T-cell (primary cell): Measurements from ENCODE around the gene KPRP. TPM values are rescaled to one million over a fixed set of nuclear protein-coding genes. Genes with fewer than 3 reads are reported as not detected.

Experiments
- ATAC-seq, 4 experiments: fragments of 200-7000 bp in 3 of 4; fragments of 150-1000 bp in 1 of 4; cut with Tn5 transposase; replicated peaks in 1 of 4; 1 replicate in 3 of 4; 2 replicates in 1 of 4; pipeline ENCODE4 v1.10.0; 2021; ENCODE audit warnings: moderate library complexity in 3 of 4, mild to moderate bottlenecking in 2 of 4, moderate number of reproducible peaks in 1 of 4
- CTCF ChIA-PET, 2 donors: fragments of 300-600 bp; sonication (Branson Sonifier 250); formaldehyde crosslinking; loops; one replicate each; lab custom pipeline; 2022; ENCODE audit warnings: antibody characterized with exemption in 2 of 2; lab: Charles Lee
- POLR2A ChIA-PET, 2 donors: fragments of 300-600 bp; sonication (Branson Sonifier 250); formaldehyde crosslinking; loops; one replicate each; lab custom pipeline; 2022; ENCODE audit warnings: antibody characterized with exemption in 2 of 2; lab: Charles Lee
- DNase-seq, 35 experiments: peaks; one replicate each; pipeline versions ENCODE4 v3.0.0 to v3.0.0-alpha.2; 2013 to 2023
- H3K27ac ChIP-seq: one replicate; pipeline ENCODE4 v1.5.1; 2013; ENCODE audit warnings: low read length
- H3K27me3 ChIP-seq, 2 experiments: replicated peaks in 1 of 2; 1 replicate in 1 of 2; 2 replicates in 1 of 2; pipeline versions ENCODE4 v1.6.1 to v1.7.0; 2013; ENCODE audit warnings: low read length in 1 of 2, mixed read lengths in 1 of 2; ENCODE audit not compliant: control insufficient read depth in 2 of 2, insufficient read depth in 2 of 2; ENCODE audit errors: extremely low read depth in 1 of 2
- H3K36me3 ChIP-seq, 2 donors: 1 replicate in 1 of 2; 2 replicates in 1 of 2; pipeline versions ENCODE4 v1.6.1 to v1.7.0; 2013; ENCODE audit warnings: low read length in 1 of 2; ENCODE audit not compliant: control insufficient read depth in 2 of 2, insufficient read depth in 1 of 2; ENCODE audit errors: extremely low read depth in 1 of 2
- H3K4me1 ChIP-seq, 2 experiments: 1 replicate in 1 of 2; 2 replicates in 1 of 2; pipeline versions ENCODE4 v1.6.1 to v1.7.0; 2013; ENCODE audit warnings: low read length in 2 of 2, mixed read lengths in 1 of 2; ENCODE audit not compliant: insufficient read depth in 2 of 2, control insufficient read depth in 1 of 2; ENCODE audit errors: extremely low read depth in 1 of 2
- H3K4me3 ChIP-seq, 2 donors: 1 replicate in 1 of 2; 2 replicates in 1 of 2; pipeline versions ENCODE4 v1.5.1 to v1.7.0; 2013; ENCODE audit warnings: mild to moderate bottlenecking in 2 of 2, low read length in 1 of 2, moderate library complexity in 1 of 2; ENCODE audit not compliant: control insufficient read depth in 1 of 2; ENCODE audit errors: extremely low read depth in 1 of 2
- H3K9me3 ChIP-seq: 2 replicates; pipeline ENCODE4 v1.7.0; 2013
- H3K27ac Mint-ChIP-seq, 2 donors: one replicate each; pipeline ENCODE4 v1.8.0; 2020 to 2021; ENCODE audit warnings: mild to moderate bottlenecking in 2 of 2, mixed read lengths in 2 of 2
- H3K27me3 Mint-ChIP-seq, 2 donors: one replicate each; pipeline ENCODE4 v1.8.0; 2021 to 2022; ENCODE audit warnings: mixed read lengths in 2 of 2
- H3K36me3 Mint-ChIP-seq: one replicate; pipeline ENCODE4 v1.8.0; 2021; ENCODE audit warnings: mixed read lengths
- H3K4me1 Mint-ChIP-seq, 3 donors: one replicate each; pipeline ENCODE4 v1.8.0; 2020 to 2022; ENCODE audit warnings: mixed read lengths in 3 of 3, mild to moderate bottlenecking in 1 of 3
- H3K4me3 Mint-ChIP-seq, 3 donors: one replicate each; pipeline ENCODE4 v1.8.0; 2020 to 2022; ENCODE audit warnings: mild to moderate bottlenecking in 3 of 3, mixed read lengths in 3 of 3, moderate library complexity in 3 of 3
- H3K9me3 Mint-ChIP-seq, 3 donors: one replicate each; pipeline ENCODE4 v1.8.0; 2020 to 2022; ENCODE audit warnings: mixed read lengths in 3 of 3
- whole genome bisulfite sequencing: methylation state at CpG from one replicate; pipeline ENCODE4 v1.1.5; 2013; ENCODE audit warnings: missing lambda C conversion rate; ENCODE audit not compliant: insufficient coverage; 5-methylcytosine and 5-hydroxymethylcytosine counted together
- total RNA-seq, 35 experiments: library from RNA in 6 of 35; stranded (reverse) in 6 of 35; fragments of 120-200 nt in 1 of 35; gene quantifications; one replicate each; pipeline versions ENCODE4 v1.2.1 to v1.2.4 and lab custom pipeline; 2013 to 2026

KPRP gene, protein sequence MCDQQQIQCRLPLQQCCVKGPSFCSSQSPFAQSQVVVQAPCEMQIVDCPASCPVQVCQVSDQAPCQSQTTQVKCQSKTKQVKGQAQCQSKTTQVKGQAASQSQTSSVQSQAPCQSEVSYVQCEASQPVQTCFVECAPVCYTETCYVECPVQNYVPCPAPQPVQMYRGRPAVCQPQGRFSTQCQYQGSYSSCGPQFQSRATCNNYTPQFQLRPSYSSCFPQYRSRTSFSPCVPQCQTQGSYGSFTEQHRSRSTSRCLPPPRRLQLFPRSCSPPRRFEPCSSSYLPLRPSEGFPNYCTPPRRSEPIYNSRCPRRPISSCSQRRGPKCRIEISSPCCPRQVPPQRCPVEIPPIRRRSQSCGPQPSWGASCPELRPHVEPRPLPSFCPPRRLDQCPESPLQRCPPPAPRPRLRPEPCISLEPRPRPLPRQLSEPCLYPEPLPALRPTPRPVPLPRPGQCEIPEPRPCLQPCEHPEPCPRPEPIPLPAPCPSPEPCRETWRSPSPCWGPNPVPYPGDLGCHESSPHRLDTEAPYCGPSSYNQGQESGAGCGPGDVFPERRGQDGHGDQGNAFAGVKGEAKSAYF
- total RNA-seq (not detected), total RNA-seq (lab: John Stamatoyannopoulos, UW) (0 to 0.06 (median 0) reads per million in 29 experiments)
- not detected for total RNA-seq (2013)

DNA sequence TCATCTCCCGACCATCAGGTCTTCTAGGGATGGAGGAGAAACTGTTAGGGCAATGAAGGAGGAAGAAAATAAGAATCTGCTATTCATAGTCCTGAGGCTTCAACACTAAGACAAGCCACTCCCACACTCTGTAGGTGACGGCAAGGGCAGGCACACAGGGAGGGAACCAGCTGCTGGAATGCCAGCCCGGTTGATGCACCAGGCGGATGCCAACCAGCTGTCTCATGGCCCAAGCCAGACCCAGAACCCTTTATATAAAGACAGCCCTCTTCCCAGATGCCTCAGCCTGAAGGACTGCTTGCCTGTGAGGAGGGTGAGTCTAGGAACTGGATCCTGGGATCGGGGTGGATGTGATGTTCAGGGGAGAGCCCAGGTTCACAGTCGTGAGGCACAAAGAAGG is at the start of gene KPRP:
Gene KPRP, plus strand, starts transcription at position 279 of the 400 bp plus-strand sequence. CDS start 1,564 bp downstream, outside the sequence.
- POLR2A ChIA-PET: no interaction called here
- Mint-ChIP-seq H3K27me3 (peaks cover 41 to 52% of the 10 kb centered on the region in 2 donors), H3K4me1 (no peaks in the 10 kb centered on the region)

DNA sequence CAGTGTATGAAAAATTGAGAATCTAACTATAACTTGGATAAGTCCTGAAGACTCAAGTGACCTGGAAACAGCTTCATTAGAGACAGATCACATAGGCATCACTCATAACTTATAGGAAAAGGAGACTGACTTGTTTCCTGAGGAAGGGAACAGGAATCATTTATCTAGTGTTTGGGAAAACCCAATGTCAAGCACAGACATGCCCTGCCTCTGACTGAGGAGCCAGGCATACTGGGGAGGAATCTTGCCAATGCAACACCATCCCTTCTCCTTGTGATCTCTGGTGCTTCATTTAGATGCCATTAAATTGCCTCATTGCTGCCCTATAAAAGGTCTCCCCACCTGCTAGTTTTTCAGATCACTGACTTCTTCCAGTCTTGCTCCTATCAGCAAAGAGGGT is 39.6 kb upstream of the KPRP start:
- DNase-seq (no peak), ATAC-seq (no peak)
- H3K27me3 Mint-ChIP-seq: peaks cover 4 to 32% of the 10 kb centered on the region in 2 donors
- no peak overlapping the region for H3K27ac Mint-ChIP-seq
- peaks cover 0 to 4% (median 0%) of the 10 kb centered on the region in 3 donors for H3K9me3 Mint-ChIP-seq
- no peaks in the 10 kb centered on the region for H3K36me3 Mint-ChIP-seq
- Histone ChIP-seq H3K27me3 (peaks cover 0 to 10% of the 10 kb centered on the region in 2 experiments), H3K4me1 (no peaks in the 10 kb centered on the region), H3K36me3 (no peaks in the 10 kb centered on the region), H3K4me3 (no peak overlapping the region), H3K27ac (no peak overlapping the region), H3K9me3 (no peaks in the 10 kb centered on the region)
- no peak overlapping the region for H3K4me3 Mint-ChIP-seq
- ChIA-PET POLR2A (no interaction called here), CTCF (no interaction called here)
- H3K4me1 Mint-ChIP-seq: no peaks in the 10 kb centered on the region

More for the DNA sequence above, at the start of gene KPRP:
- H3K9me3 Mint-ChIP-seq: no peaks in the 10 kb centered on the region
- Histone ChIP-seq H3K4me3 (no peak within 1 kb of the TSS), H3K27me3 (peaks cover 0 to 12% of the 10 kb centered on the region in 2 experiments), H3K36me3 (no peaks in the 10 kb centered on the region), H3K4me1 (no peaks in the 10 kb centered on the region), H3K27ac (no peak within 1 kb of the TSS), H3K9me3 (no peaks in the 10 kb centered on the region)
- no peak for ATAC-seq
- CTCF ChIA-PET: no interaction called here
- DNase-seq: no peak
- H3K36me3 Mint-ChIP-seq: no peaks in the 10 kb centered on the region
- no peak within 1 kb of the TSS for H3K4me3 Mint-ChIP-seq
- 94% methylated on average over 3 of the region's 6 CpGs for WGBS
- H3K27ac Mint-ChIP-seq: no peak within 1 kb of the TSS

DNA sequence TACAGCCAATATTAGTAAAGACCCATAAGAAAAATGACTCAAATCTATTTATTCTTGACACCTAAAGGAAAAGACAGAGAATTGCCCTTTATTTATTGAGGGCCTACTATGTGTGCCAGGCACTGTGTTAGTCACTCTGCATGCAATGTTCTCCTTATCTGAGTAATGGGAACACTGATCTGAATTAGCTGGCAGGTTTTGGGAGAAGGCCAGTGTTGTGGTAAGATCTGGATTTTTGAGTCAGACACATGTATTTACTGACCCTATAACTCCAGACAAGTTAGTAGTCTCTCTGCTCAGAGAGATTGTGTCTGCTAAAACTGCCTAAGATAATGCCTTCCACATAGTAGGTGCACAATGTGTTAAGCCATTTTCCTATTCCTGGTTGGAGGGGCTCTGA is 32.6 kb upstream of the KPRP start:
- Histone ChIP-seq H3K9me3 (no peaks in the 10 kb centered on the region), H3K4me1 (no peaks in the 10 kb centered on the region), H3K27me3 (peaks cover 3 to 12% of the 10 kb centered on the region in 2 experiments), H3K27ac (no peak overlapping the region), H3K36me3 (no peaks in the 10 kb centered on the region), H3K4me3 (no peak overlapping the region)
- Mint-ChIP-seq H3K27me3 (peaks cover 6 to 26% of the 10 kb centered on the region in 2 donors), H3K4me1 (no peaks in the 10 kb centered on the region), H3K27ac (no peak overlapping the region), H3K36me3 (no peaks in the 10 kb centered on the region), H3K4me3 (no peak overlapping the region), H3K9me3 (no peaks in the 10 kb centered on the region)
- CTCF ChIA-PET: no interaction called here
- POLR2A ChIA-PET: no interaction called here
- ATAC-seq (no peak), DNase-seq (no peak)

DNA sequence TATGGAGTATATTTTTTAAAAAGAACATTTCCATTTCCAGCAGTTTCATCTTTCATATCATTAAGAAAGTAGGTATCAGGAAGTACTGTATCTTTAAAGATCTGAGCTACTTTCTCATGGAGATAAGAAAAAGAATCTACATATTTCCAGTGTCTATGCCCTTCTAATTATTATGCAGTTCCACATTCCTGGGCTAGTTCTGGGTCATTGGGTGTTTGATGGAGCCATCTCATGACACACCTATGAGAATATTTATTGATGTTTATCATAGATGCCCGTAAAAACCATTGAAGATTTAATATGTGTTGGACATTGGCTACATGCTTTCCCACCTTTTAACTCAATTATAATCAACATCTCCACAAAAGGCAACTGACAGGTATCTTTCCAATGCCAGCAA is 28.8 kb upstream of the KPRP start:
- Histone ChIP-seq H3K27ac (no peak overlapping the region), H3K27me3 (peaks cover 3 to 10% of the 10 kb centered on the region in 2 experiments), H3K36me3 (no peaks in the 10 kb centered on the region), H3K4me1 (no peaks in the 10 kb centered on the region), H3K4me3 (no peak overlapping the region), H3K9me3 (no peaks in the 10 kb centered on the region)
- Mint-ChIP-seq H3K36me3 (no peaks in the 10 kb centered on the region), H3K9me3 (no peaks in the 10 kb centered on the region), H3K27ac (no peak overlapping the region), H3K4me1 (no peaks in the 10 kb centered on the region), H3K4me3 (no peak overlapping the region), H3K27me3 (peaks cover 11 to 19% of the 10 kb centered on the region in 2 donors)
- no peak for ATAC-seq
- no peak for DNase-seq
- ChIA-PET POLR2A (no interaction called here), CTCF (no interaction called here)
- no CpG with 5 or more reads among the region's 1 CpG for WGBS

DNA sequence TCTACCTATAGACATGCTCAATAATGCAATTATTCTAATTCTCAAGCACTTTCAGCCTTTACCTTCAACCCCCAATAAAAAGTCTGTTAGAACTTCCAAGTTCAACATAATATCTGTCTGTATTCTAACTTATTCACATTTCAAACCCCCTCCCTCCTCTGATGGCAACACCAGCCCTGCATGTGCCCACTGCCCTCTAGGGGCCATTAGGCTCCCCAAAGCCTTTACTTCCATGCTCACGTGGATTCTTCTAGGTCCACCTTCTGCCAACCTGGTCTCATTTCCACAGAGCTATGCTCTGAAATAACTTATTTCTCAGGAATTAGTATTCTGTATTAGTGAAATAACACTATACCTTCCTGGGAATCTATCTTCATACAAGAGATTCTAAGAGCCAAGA is 22.2 kb upstream of the KPRP start:
- DNase-seq (no peak), ATAC-seq (no peak)
- no peak overlapping the region for H3K4me3 Mint-ChIP-seq
- CTCF ChIA-PET: no interaction called here
- no peaks in the 10 kb centered on the region for H3K4me1 Mint-ChIP-seq
- peaks cover 3 to 11% of the 10 kb centered on the region in 2 experiments for H3K27me3 ChIP-seq
- no peaks in the 10 kb centered on the region for H3K4me1 ChIP-seq
- no peaks in the 10 kb centered on the region for H3K36me3 ChIP-seq
- no peaks in the 10 kb centered on the region for H3K9me3 Mint-ChIP-seq
- H3K27ac Mint-ChIP-seq: no peak overlapping the region
- no peaks in the 10 kb centered on the region for H3K36me3 Mint-ChIP-seq
- no peak overlapping the region for H3K4me3 ChIP-seq
- H3K27ac ChIP-seq: no peak overlapping the region
- no CpG with 5 or more reads among the region's 1 CpG for WGBS
- H3K27me3 Mint-ChIP-seq: peaks cover 31 to 33% of the 10 kb centered on the region in 2 donors
- no peaks in the 10 kb centered on the region for H3K9me3 ChIP-seq
- POLR2A ChIA-PET: no interaction called here

DNA sequence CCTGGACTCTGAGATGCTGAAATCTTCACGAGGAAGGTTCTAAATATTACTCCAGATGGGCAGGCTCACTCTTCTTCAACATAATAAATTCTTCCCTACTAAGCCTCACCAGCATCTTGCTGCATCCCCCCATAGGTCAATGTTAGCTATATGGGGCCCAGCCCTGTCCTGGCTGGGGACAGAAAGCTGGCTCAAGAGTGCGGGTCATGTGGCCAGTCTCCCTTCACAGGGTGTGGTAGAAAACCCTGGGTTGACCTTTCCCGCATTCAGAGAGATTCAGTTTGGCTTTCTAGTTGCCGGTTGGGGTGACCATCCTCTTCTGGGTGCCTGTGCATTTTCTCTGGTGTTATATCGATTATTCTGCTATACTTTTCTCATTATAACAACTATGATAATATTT is 19.8 kb upstream of the KPRP start:
- DNase-seq: no peak
- no peak overlapping the region for H3K27ac ChIP-seq
- Mint-ChIP-seq H3K27me3 (peaks cover 31 to 37% of the 10 kb centered on the region in 2 donors), H3K4me3 (no peak overlapping the region), H3K36me3 (no peaks in the 10 kb centered on the region), H3K4me1 (no peaks in the 10 kb centered on the region), H3K9me3 (no peaks in the 10 kb centered on the region), H3K27ac (no peak overlapping the region)
- WGBS: 100% methylated on average over 1 of the region's 5 CpGs
- no peaks in the 10 kb centered on the region for H3K36me3 ChIP-seq
- CTCF ChIA-PET: no interaction called here
- no peaks in the 10 kb centered on the region for H3K9me3 ChIP-seq
- peaks cover 3 to 11% of the 10 kb centered on the region in 2 experiments for H3K27me3 ChIP-seq
- no peak for ATAC-seq
- H3K4me3 ChIP-seq: no peak overlapping the region
- POLR2A ChIA-PET: no interaction called here
- no peaks in the 10 kb centered on the region for H3K4me1 ChIP-seq
